ENCODE data around the gene CEBPA.

DNA sequence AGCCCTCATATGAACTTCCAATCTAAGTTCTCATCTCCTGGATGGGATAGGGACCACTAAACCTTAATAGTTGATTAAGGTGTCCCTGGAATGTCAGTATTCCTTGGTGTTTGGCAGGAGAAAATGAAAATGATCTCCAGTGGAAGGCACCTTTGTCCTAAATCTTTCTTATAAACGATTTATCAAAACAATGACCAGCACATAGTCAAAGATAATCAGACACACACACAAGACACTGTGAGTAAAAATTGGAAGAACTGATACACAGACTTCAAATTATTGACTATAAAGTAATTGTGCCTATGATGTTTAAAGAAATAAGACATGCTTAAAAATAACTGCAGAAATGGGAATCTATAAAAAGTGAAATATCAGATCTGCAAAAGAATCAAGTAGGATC lies 13.7 kb downstream of the CEBPA start:
- no peak for TF ChIP-seq EZH2phosphoT487 (conservative IDR thresholded peaks at IDR 0.05; ENCODE audit: low read length)
- TF ChIP-seq, protein P1, sequence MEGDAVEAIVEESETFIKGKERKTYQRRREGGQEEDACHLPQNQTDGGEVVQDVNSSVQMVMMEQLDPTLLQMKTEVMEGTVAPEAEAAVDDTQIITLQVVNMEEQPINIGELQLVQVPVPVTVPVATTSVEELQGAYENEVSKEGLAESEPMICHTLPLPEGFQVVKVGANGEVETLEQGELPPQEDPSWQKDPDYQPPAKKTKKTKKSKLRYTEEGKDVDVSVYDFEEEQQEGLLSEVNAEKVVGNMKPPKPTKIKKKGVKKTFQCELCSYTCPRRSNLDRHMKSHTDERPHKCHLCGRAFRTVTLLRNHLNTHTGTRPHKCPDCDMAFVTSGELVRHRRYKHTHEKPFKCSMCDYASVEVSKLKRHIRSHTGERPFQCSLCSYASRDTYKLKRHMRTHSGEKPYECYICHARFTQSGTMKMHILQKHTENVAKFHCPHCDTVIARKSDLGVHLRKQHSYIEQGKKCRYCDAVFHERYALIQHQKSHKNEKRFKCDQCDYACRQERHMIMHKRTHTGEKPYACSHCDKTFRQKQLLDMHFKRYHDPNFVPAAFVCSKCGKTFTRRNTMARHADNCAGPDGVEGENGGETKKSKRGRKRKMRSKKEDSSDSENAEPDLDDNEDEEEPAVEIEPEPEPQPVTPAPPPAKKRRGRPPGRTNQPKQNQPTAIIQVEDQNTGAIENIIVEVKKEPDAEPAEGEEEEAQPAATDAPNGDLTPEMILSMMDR (IDR thresholded peaks at IDR 0.05; ENCODE audit: insufficient read depth, low read length, poor library complexity, severe bottlenecking), result no peak

Data from SU-DHL-6 (cell line).